HG02678 (cell line): Measurements from ENCODE around the gene ICA1L.
"Not testable (repeated sequence)": the region's sequence is repeated elsewhere in the genome, so short reads cannot be mapped to it uniquely, and the experiment has no call there.

ENCODE experiments used
- ATAC-seq: cut with Tn5 transposase; IDR thresholded peaks from one replicate; pipeline ENCODE4 v1.9.1; 2021; ENCODE audit warnings: mild to moderate bottlenecking, moderate library complexity; ENCODE audit not compliant: unreplicated experiment

The ICA1L gene

DNA sequence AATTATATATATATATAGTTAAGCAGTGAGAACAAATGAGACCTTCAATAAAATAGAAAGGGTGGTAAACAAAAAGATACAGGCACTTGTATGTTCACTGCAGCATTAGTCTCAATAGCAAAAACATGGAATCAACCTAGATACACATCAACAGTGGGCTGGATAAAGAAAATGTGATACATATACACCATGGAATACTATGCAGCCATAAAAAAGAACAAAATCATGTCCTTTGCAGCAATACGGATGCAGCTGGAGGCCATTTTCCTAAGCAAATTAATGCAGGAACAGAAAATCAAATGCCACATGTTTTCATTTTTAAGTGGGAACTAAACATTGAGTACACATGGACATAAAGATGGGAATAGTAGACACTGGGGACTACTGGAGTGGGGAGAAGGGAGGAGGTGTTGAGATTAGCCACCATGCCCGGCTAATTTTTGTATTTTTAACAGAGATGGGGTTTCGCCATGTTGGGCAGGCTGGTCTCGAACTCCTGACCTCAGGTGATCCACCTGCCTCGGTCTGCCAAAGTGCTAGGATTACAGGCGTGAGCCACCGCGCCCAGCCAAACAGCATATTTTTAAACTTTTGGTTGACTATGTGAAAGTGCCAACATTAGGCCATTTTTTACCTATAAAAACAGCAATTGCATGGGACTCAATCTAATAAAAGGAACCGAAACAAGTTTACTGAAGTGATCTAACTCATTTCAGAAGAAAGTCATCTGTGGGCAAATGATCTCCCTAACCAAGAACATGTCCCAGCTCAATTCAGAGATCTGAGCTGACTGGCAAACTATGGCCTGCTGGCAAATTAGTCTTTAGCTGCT lies 23.7 kb downstream of the ICA1L start:
- no peak for ATAC-seq

DNA sequence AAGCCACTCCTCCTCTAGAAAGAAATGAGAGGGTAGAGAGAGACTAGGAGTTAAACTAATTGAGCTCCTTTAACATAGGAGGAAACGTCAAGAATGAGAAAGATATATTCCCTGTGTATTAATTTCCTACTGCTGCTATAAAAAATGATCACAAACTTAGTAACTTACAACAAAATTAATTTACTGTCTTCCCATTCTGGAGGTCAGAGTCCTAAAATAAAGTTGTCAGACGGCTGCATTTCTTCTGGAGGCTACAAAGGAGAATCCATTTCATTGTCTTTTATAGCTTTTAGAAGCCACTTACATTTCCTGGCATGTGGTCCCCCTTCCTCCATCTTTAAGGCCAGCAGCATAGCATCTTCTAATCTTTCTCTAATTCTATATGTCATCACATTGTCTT lies 26.9 kb downstream of the ICA1L start:
- no peak for ATAC-seq

DNA sequence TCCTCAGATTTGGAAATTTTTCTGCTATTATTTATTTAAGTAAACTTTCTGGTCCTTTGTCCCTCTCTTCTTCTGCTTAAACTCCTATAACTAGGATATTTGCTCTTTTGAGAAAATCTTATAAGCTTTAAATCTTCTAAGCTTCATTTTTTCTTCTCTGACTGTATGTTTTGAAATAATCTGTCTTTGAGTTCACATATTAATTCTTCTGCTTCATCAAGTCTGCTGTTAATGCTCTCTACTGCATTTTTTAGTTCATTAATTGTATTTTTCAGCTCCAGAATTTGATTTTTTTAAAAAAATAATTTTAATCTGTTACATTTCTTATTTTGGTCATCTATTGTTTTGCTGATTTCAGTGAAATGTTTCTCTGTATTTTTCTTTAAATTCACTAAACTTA lies 28.9 kb downstream of the ICA1L start:
- ATAC-seq, result no peak

DNA sequence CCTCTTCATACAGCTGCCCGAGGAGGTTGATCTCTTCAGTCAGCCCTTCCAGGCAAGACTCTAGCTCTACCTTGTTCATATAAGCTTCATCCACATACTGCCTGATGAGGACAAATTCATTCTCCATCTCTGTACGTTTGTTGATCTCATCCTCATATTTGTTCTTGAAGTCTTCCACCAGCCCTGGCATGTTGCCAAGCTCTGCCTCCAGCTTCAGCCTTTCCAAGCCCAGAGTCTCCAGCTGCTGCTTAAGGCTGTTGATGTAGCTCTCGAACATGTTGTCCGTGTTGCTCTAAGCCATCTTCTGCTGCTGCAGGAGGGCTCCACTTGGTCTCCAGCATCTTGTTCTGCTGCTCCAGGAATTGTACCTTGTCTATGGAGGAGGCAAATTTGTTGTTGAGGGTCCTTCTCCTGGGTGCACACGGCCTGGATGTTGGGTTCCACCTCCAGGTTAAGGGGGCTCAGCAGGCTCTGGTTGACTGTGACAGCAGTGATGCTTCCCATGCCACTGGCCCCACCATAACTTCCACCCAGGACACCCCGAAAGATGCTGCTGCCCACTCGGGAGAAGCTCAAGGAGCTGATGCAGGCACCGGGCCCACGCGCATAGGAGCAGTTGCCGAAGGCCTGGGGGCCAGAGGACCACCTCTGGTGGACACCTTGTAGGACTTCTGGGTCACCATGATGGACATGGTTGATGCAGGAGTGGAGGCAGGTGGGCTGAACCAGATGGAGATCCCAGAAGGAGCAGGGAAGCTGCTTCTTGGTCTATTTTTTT lies 30.3 kb downstream of the ICA1L start:
- ATAC-seq, result no peak

- no peak for ATAC-seq
Measured at GRCh38 chr2:202831242-202832220, 40.0 kb downstream of the ICA1L start.

- no peak for ATAC-seq
Measured at GRCh38 chr2:202824901-202825300, 46.7 kb downstream of the ICA1L start.

DNA sequence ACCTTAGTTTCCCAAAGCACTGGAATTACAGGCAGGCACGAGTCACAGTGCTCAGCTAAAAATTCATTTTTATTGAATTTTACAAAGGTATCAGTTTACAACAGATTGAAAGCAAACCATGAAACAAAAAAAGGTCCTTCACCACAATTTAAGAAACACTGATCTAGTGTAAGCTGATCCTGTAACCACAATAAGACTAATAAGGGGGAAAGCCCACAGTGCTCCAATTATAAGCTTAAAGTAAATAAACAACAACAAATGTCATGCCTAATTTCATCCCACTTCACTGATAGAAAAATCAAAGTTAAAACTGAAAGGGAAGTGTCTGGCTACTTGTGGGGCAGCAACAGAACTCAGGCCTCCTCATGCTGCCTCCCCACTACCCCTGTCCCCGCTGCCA lies 49.2 kb downstream of the ICA1L start:
- no peak for ATAC-seq

GRCh38 chr2:202821206-202822160 lies 50.1 kb downstream of the ICA1L start:
- no peak for ATAC-seq

GRCh38 chr2:202818321-202818720 lies 53.2 kb downstream of the ICA1L start:
- no peak for ATAC-seq

DNA sequence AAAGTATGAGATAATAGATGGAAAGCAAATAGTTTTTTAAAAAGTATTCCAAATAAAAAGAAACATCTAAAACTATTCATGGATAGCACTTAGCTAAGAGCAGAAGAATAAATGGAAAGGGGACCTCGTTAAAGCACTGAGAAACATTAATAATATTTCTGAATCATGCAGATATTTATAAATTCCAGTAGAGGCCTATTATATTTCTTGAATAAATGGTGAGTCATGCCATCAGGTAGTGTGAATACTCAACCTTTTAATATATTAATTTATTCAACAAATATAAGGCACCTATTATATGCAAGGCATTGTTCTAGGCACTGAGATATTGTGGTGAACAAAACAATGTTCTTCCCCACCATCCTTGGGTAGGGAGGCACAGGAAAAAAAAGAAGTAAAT lies 53.8 kb downstream of the ICA1L start:
- no peak for ATAC-seq

- ATAC-seq, result no peak
Measured at GRCh38 chr2:202815548-202816360, 55.8 kb downstream of the ICA1L start.

DNA sequence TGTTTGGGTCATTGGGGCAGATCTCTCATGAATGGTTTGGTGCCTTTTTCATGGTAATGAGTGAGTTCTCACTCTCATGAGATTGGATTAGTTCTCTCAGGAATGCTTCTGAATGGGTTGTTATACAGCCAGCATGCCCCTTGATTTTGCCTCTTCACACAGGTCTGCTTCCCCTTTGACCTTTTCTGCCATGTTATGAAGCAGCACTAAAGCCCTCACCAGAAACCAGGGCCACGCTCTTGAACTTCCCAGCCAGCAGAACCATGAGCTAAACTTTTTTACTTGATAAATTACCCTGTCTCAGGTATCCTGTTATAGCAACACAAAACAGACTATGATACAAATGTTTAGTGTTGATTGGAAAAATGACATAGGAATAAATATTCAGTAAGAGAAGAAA lies 57.3 kb downstream of the ICA1L start:
- no peak for ATAC-seq

- no peak for ATAC-seq
Measured at GRCh38 chr2:202813387-202813786, 58.2 kb downstream of the ICA1L start.

- no peak for ATAC-seq
Measured at GRCh38 chr2:202808754-202809153, 62.8 kb downstream of the ICA1L start.

DNA sequence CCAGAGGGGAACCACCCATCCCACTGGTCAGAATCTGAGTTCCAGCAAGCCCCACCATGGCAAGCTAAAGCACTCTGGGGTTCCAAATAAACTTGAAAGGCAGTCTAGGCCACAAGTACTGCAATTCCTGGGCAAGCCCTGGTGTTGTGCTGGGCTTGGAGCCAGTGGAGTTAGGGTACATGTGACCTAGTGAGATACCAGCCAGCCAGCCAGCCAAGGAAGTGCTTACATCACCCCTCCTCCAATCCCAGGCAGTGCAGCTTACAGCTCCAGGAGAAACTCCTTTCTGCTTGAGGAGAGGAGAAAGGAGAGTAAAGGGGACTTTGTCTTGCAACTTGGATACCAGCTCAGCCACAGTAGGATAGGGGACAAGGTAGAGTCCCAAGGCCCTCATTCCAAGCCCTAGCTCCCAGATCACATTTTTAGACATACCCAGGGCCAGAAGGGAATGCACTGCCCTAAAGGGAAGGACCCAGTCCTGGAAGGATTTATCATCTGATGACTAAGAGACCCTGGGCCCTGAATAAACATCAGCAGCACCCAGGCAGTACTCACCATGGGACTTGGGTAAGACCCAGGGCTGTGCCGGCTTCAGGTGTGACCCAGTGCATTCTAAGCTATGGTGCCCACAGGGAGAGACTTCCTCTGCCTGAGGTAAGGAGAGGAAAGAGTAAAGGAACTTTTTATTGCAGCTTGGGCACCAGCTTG lies 64.0 kb downstream of the ICA1L start:
- ATAC-seq, result not testable (repeated sequence)

GRCh38 chr2:202805911-202806310 lies 65.7 kb downstream of the ICA1L start:
- not testable (repeated sequence) for ATAC-seq

- ATAC-seq, result no peak
Measured at GRCh38 chr2:202797944-202798343, 73.6 kb downstream of the ICA1L start.

- ATAC-seq, result no peak
Measured at GRCh38 chr2:202790676-202791075, 80.9 kb downstream of the ICA1L start.
